Measurements from ENCODE around the gene FAM90A1.
"Not testable (repeated sequence)": the region's sequence is repeated elsewhere in the genome, so short reads cannot be mapped to it uniquely, and the experiment has no call there.

- not testable (repeated sequence) for TF ChIP-seq CTCF, POLR2A (IDR thresholded peaks at IDR 0.05)
Observed at GRCh38 chr12:8183346-8183745, 44.1 kb downstream of the FAM90A1 start.

All from heart left ventricle (tissue), 13 donors.